ENCODE data around the gene SRSF3. TPM values are rescaled to one million over a fixed set of nuclear protein-coding genes. Genes with fewer than 3 reads are reported as not detected.

SRSF3 gene
- total RNA-seq, 2 donors from 2014 or later = 86.4 to 113 TPM

DNA sequence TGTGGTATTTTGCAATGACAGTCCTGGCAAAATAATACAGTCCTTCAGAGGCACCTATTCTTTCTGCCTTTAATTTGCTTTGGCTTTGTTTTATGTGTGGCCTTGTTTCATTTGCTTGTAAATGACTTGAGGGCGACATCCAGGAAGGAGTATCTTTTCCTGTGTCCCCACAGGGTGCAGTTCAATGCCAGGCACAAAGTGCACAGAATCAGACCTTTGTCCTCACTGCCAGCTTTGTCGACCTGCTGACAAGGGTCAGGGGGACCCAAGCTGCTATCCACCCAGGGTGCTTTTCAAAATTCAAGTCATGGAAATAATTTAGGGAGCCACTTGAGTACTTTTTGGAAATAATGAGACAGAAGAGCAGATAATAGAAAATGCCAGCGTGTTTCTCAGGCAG is 47.4 kb downstream of the SRSF3 start:
- WGBS, 2 donors = 74 to 76% methylated on average over 3 of the region's 3 CpGs
- Histone ChIP-seq H3K27ac (no peak overlapping the region), H3K27me3 (no peaks in the 10 kb centered on the region), H3K36me3 (replicated peaks in 1 of 2; ENCODE audit: insufficient read depth in 1 of 2, low read depth in 2 of 2) (no peaks in the 10 kb centered on the region), H3K4me3 (no peak overlapping the region), H3K9me3 (no peaks in the 10 kb centered on the region), H3K4me1 (peaks cover 21% of the 10 kb centered on the region)
- no peak for TF ChIP-seq POLR2A (IDR thresholded peaks at IDR 0.05)
- TF ChIP-seq, protein P1, sequence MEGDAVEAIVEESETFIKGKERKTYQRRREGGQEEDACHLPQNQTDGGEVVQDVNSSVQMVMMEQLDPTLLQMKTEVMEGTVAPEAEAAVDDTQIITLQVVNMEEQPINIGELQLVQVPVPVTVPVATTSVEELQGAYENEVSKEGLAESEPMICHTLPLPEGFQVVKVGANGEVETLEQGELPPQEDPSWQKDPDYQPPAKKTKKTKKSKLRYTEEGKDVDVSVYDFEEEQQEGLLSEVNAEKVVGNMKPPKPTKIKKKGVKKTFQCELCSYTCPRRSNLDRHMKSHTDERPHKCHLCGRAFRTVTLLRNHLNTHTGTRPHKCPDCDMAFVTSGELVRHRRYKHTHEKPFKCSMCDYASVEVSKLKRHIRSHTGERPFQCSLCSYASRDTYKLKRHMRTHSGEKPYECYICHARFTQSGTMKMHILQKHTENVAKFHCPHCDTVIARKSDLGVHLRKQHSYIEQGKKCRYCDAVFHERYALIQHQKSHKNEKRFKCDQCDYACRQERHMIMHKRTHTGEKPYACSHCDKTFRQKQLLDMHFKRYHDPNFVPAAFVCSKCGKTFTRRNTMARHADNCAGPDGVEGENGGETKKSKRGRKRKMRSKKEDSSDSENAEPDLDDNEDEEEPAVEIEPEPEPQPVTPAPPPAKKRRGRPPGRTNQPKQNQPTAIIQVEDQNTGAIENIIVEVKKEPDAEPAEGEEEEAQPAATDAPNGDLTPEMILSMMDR (IDR thresholded peaks at IDR 0.05) = no peak
- DNase-seq (no peak), ATAC-seq (no peak)
- intact Hi-C loops (cut with DNase I) = no loop called here

DNA sequence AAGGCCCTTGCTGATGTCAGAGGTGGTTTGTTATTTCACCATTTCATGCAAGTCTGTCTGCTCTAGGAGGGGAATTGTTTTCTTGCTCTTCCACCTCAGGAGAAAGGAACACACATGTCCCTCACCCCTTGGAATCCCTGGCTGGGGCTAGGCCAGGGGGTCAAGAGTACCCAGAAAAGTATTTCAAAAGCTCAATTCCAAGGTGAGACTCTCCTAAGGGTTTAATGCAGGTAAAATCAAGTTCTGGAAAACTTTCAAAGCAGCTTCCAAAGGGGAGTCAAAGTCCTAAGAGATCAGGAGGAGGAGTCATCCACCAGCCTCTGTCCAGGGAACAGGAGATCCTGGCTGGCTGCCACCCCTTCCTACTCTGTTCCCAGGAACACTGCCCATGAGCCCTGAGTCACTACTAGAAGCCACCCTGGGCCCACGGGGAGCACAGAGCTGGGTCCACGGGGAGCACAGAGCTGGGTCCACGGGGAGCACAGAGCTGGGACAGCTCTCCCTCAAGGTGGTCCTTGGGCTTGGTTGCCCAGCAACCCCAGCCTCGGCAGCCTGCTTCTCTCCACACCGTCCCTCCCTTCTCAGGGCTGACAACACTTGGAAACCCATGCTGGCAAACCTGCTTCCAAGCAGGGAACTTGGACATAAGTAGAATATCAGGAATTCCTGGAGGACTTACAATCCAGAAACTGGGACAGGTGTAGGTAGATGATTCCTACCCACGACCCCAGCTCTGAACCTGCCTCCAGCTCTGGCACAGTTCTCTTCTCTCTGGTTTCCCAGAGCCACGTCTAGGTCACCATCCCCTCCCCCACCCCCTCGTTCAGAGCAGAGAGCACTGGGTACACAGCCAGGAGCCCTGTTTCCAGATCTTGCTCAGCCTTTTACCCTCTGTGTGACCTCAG is 49.0 kb downstream of the SRSF3 start:
- Histone ChIP-seq H3K27ac (peak overlapping the region; percentile 60 to 70 (median 67)), H3K27me3 (no peaks in the 10 kb centered on the region), H3K9me3 (no peaks in the 10 kb centered on the region), H3K4me1 (peaks cover 21% of the 10 kb centered on the region), H3K36me3 (replicated peaks in 1 of 2; ENCODE audit: insufficient read depth in 1 of 2, low read depth in 2 of 2) (no peaks in the 10 kb centered on the region), H3K4me3 (no peak overlapping the region)
- intact Hi-C loops (cut with DNase I) = no loop called here
- no peak for TF ChIP-seq POLR2A (IDR thresholded peaks at IDR 0.05)
- TF ChIP-seq, protein P1 (IDR thresholded peaks at IDR 0.05) = no peak
- WGBS, 2 donors = 12 to 15% methylated on average over 5 to 8 of the region's 8 CpGs
- DNase-seq = peak; percentile 90 to 97 (median 94)
- peak; percentile 95 for ATAC-seq

DNA sequence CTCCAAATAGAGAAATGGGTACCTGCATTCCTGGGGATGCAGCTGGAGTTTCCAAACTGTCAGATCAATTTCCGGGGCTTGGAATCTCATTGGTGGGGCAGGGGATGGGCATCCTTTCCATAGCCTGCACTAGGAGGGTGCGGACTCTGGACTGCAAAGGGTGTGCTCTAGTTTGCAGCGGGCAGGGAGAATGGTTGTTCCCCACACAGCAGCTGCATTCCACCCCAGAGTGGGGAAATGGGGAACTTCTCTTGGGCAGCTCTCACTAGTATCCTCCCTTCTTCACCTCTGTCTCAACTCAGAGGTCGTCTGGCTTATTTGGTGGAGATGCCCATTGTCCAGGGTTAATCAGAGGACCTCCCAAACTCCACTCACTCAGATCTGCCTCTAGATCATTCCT is 49.8 kb downstream of the SRSF3 start:
- H3K9me3 ChIP-seq = no peaks in the 10 kb centered on the region
- ATAC-seq (no peak), DNase-seq (no peak)
- H3K27me3 ChIP-seq = no peaks in the 10 kb centered on the region
- peaks cover 21% of the 10 kb centered on the region for H3K4me1 ChIP-seq
- intact Hi-C loops (cut with DNase I) = no loop called here
- 76 to 89% methylated on average over 4 of the region's 4 CpGs for WGBS, 2 donors
- H3K36me3 ChIP-seq (replicated peaks in 1 of 2; ENCODE audit: insufficient read depth in 1 of 2, low read depth in 2 of 2) = no peaks in the 10 kb centered on the region
- TF ChIP-seq, protein P1 (IDR thresholded peaks at IDR 0.05) = no peak
- TF ChIP-seq POLR2A (IDR thresholded peaks at IDR 0.05) = no peak
- H3K4me3 ChIP-seq = no peak overlapping the region
- H3K27ac ChIP-seq = peak overlapping the region; percentile 60 to 70 (median 67)

DNA sequence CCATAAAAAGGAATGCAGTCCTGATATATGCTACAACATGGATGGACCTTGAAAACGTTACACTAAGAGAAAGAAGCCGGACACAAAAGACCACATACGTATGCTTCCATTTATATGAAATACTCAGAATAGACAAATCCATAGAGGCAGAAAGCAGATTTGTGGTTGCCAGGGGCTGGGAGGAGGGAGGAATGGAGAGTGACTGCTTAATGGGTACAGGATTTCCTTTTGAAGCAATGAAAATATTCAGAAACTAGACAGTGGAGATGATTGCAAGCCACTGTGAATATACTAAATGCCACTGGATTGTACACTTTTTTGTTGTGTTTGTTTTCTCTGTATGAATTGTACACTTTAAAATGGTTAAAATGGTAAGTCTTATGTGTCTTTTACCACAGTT is 54.9 kb downstream of the SRSF3 start:
- Histone ChIP-seq H3K27me3 (no peaks in the 10 kb centered on the region), H3K27ac (no peak overlapping the region), H3K4me1 (peaks cover under 1% of the 10 kb centered on the region), H3K4me3 (no peak overlapping the region), H3K9me3 (no peaks in the 10 kb centered on the region), H3K36me3 (replicated peaks in 1 of 2; ENCODE audit: insufficient read depth in 1 of 2, low read depth in 2 of 2) (no peaks in the 10 kb centered on the region)
- ATAC-seq (no peak), DNase-seq (no peak)
- WGBS, 2 donors = 81 to 91% methylated on average over 3 of the region's 3 CpGs
- intact Hi-C loops (cut with DNase I) = no loop called here
- TF ChIP-seq, protein P1 (IDR thresholded peaks at IDR 0.05) = no peak
- TF ChIP-seq POLR2A (IDR thresholded peaks at IDR 0.05) = no peak
